Mesenchymal stem cell (in vitro differentiated cells and primary cell): ENCODE measurements around the gene SLC4A11.

ENCODE experiments used
- DNase-seq: peaks from one replicate; pipeline ENCODE4 v3.0.0-alpha.2; 2013
- H2AFZ ChIP-seq: one replicate; pipeline ENCODE4 v1.6.1; 2013; ENCODE audit warnings: low read depth, mild to moderate bottlenecking, control low read depth, inconsistent platforms, low read length, moderate library complexity
- H2AK5ac ChIP-seq: 2 replicates; pipeline ENCODE4 v1.6.1; 2013; ENCODE audit warnings: low read length, moderate library complexity, mild to moderate bottlenecking, inconsistent platforms; ENCODE audit not compliant: severe bottlenecking
- H2BK120ac ChIP-seq: one replicate; pipeline ENCODE4 v1.6.1; 2013; ENCODE audit warnings: low read depth, mild to moderate bottlenecking, inconsistent platforms, low read length, moderate library complexity
- H2BK12ac ChIP-seq, 2 experiments: one replicate each; pipeline ENCODE4 v1.6.1; 2013; ENCODE audit warnings: inconsistent platforms in 2 of 2, low read length in 2 of 2, mild to moderate bottlenecking in 2 of 2, moderate library complexity in 2 of 2, control low read depth in 1 of 2
- H2BK15ac ChIP-seq: one replicate; pipeline ENCODE4 v1.6.1; 2013; ENCODE audit warnings: mild to moderate bottlenecking, low read depth, inconsistent platforms; ENCODE audit not compliant: poor library complexity, severe bottlenecking
- H2BK5ac ChIP-seq: 2 replicates; pipeline ENCODE4 v1.6.1; 2013; ENCODE audit warnings: low read depth, mild to moderate bottlenecking, low read length, control low read depth, inconsistent platforms; ENCODE audit not compliant: poor library complexity, severe bottlenecking
- H3K14ac ChIP-seq, 2 experiments: one replicate each; pipeline ENCODE4 v1.6.1; 2013; ENCODE audit warnings: inconsistent platforms in 2 of 2, low read length in 2 of 2, control low read depth in 1 of 2, mild to moderate bottlenecking in 1 of 2, moderate library complexity in 1 of 2
- H3K18ac ChIP-seq, 2 experiments: one replicate each; pipeline ENCODE4 v1.6.1; 2013; ENCODE audit warnings: inconsistent platforms in 2 of 2, low read length in 2 of 2, control low read depth in 1 of 2, low read depth in 1 of 2, mild to moderate bottlenecking in 1 of 2
- H3K23ac ChIP-seq, 2 experiments: one replicate each; pipeline ENCODE4 v1.6.1; 2013; ENCODE audit warnings: inconsistent platforms in 2 of 2, low read length in 2 of 2, mild to moderate bottlenecking in 2 of 2, moderate library complexity in 2 of 2, control low read depth in 1 of 2
- H3K27ac ChIP-seq: 2 replicates; pipeline ENCODE4 v1.5.1; 2013; ENCODE audit warnings: mild to moderate bottlenecking, moderate library complexity, low read length, control low read depth, inconsistent platforms; ENCODE audit not compliant: poor library complexity, severe bottlenecking
- H3K27me3 ChIP-seq, 2 experiments: 2 replicates each; pipeline versions ENCODE4 v1.6.1 to v1.7.0; 2013; ENCODE audit warnings: low read length in 2 of 2, mild to moderate bottlenecking in 2 of 2, moderate library complexity in 2 of 2, control low read depth in 1 of 2, inconsistent platforms in 1 of 2; ENCODE audit not compliant: control insufficient read depth in 1 of 2, insufficient read depth in 1 of 2
- H3K36me3 ChIP-seq, 2 experiments: 2 replicates each; pipeline versions ENCODE4 v1.6.1 to v1.7.0; 2013; ENCODE audit warnings: low read length in 2 of 2, control low read depth in 1 of 2, inconsistent platforms in 1 of 2, low read depth in 1 of 2, mild to moderate bottlenecking in 1 of 2; ENCODE audit not compliant: insufficient read depth in 2 of 2, control insufficient read depth in 1 of 2
- H3K4ac ChIP-seq, 2 experiments: one replicate each; pipeline ENCODE4 v1.6.1; 2013; ENCODE audit warnings: inconsistent platforms in 2 of 2, low read length in 2 of 2, mild to moderate bottlenecking in 2 of 2, moderate library complexity in 2 of 2, control low read depth in 1 of 2, low read depth in 1 of 2
- H3K4me1 ChIP-seq: 2 replicates; pipeline ENCODE4 v1.6.1; 2013; ENCODE audit warnings: low read depth, low read length, control low read depth; ENCODE audit not compliant: control insufficient read depth, insufficient read depth
- H3K4me2 ChIP-seq: 2 replicates; pipeline ENCODE4 v1.6.1; 2013; ENCODE audit warnings: low read length, mild to moderate bottlenecking, inconsistent platforms; ENCODE audit not compliant: poor library complexity, severe bottlenecking
- H3K4me3 ChIP-seq, 2 experiments: 2 replicates each; pipeline versions ENCODE4 v1.5.1 to v1.7.0; 2013; ENCODE audit warnings: low read length in 2 of 2, mild to moderate bottlenecking in 2 of 2, control low read depth in 1 of 2, low read depth in 1 of 2; ENCODE audit not compliant: insufficient read depth in 1 of 2
- H3K79me1 ChIP-seq: replicated peaks from 2 replicates; pipeline ENCODE4 v1.6.1; 2013; ENCODE audit warnings: mild to moderate bottlenecking, control low read depth, low read length, inconsistent platforms; ENCODE audit not compliant: poor library complexity, severe bottlenecking
- H3K9ac ChIP-seq: 2 replicates; pipeline ENCODE4 v1.7.0; 2013; ENCODE audit warnings: mild to moderate bottlenecking, low read length, moderate library complexity
- H3K9me3 ChIP-seq: 2 replicates; pipeline ENCODE4 v1.7.0; 2013; ENCODE audit warnings: mild to moderate bottlenecking, low read length; ENCODE audit not compliant: control insufficient read depth
- H4K8ac ChIP-seq: one replicate; pipeline ENCODE4 v1.6.1; 2013; ENCODE audit warnings: inconsistent platforms, mild to moderate bottlenecking, low read length, moderate library complexity
- H4K91ac ChIP-seq: one replicate; pipeline ENCODE4 v1.6.1; 2013; ENCODE audit warnings: mild to moderate bottlenecking, low read length, inconsistent platforms
- WGBS: methylation state at CpG from one replicate; pipeline ENCODE4 v1.1.7; 2013; ENCODE audit warnings: mixed read lengths; 5-methylcytosine and 5-hydroxymethylcytosine counted together

Gene SLC4A11

GRCh38 chr20:3250091-3250504 lies 11.1 kb upstream of the SLC4A11 start:
- WGBS, result 51% methylated on average over 10 of the region's 10 CpGs

GRCh38 chr20:3248993-3249347 lies 10.0 kb upstream of the SLC4A11 start:
- no peak for DNase-seq
- Histone ChIP-seq H3K4me3 (peak overlapping the region in 1 of 2 experiments; percentile 66), H3K36me3 (peaks cover 31 to 39% of the 10 kb centered on the region in 2 experiments), H3K4me2 (peak overlapping the region; percentile 48), H3K9ac (peak overlapping the region; percentile 58), H3K27me3 (peaks cover 29 to 43% of the 10 kb centered on the region in 2 experiments), H4K8ac (no peak overlapping the region), H2BK15ac (no peak overlapping the region), H2AFZ (no peak overlapping the region), H3K18ac (no peak overlapping the region), H2BK5ac (no peak overlapping the region), H4K91ac (no peak overlapping the region), H3K14ac (no peak overlapping the region), H2AK5ac (no peak overlapping the region), H3K4me1 (peaks cover 13% of the 10 kb centered on the region), H3K23ac (no peak overlapping the region), H2BK12ac (no peak overlapping the region), H3K27ac (no peak overlapping the region), H3K9me3 (no peaks in the 10 kb centered on the region), H2BK120ac (no peak overlapping the region), H3K4ac (no peak overlapping the region), H3K79me1 (no peaks in the 10 kb centered on the region)
- 12% methylated on average over 15 of the region's 18 CpGs for WGBS

More at GRCh38 chr20:3250091-3250504, 11.1 kb upstream of the SLC4A11 start:
- Histone ChIP-seq H3K79me1 (no peaks in the 10 kb centered on the region), H3K14ac (no peak overlapping the region), H2AFZ (no peak overlapping the region), H3K27ac (no peak overlapping the region), H4K91ac (no peak overlapping the region), H2BK5ac (no peak overlapping the region), H2AK5ac (no peak overlapping the region), H2BK12ac (no peak overlapping the region), H3K18ac (no peak overlapping the region), H2BK15ac (no peak overlapping the region), H3K4me1 (peaks cover 10% of the 10 kb centered on the region), H3K9me3 (no peaks in the 10 kb centered on the region), H4K8ac (no peak overlapping the region), H3K4me2 (no peak overlapping the region), H3K23ac (no peak overlapping the region), H3K4me3 (no peak overlapping the region), H3K4ac (no peak overlapping the region), H3K27me3 (peaks cover 29 to 32% of the 10 kb centered on the region in 2 experiments), H2BK120ac (no peak overlapping the region), H3K36me3 (peaks cover 39 to 49% of the 10 kb centered on the region in 2 experiments), H3K9ac (no peak overlapping the region)
- peak; percentile 33 for DNase-seq

- Histone ChIP-seq H2BK120ac (no peak overlapping the region), H3K18ac (no peak overlapping the region), H3K27ac (no peak overlapping the region), H3K9me3 (no peaks in the 10 kb centered on the region), H3K4me3 (peak overlapping the region in 1 of 2 experiments; percentile 66), H2BK5ac (no peak overlapping the region), H3K4me2 (peak overlapping the region; percentile 48), H2AFZ (no peak overlapping the region), H4K91ac (no peak overlapping the region), H3K4ac (no peak overlapping the region), H4K8ac (no peak overlapping the region), H2BK12ac (no peak overlapping the region), H3K27me3 (peaks cover 29 to 49% of the 10 kb centered on the region in 2 experiments), H3K36me3 (peaks cover 28 to 34% of the 10 kb centered on the region in 2 experiments), H3K79me1 (no peaks in the 10 kb centered on the region), H2AK5ac (no peak overlapping the region), H3K9ac (peak overlapping the region; percentile 58), H3K23ac (peak overlapping the region in 1 of 2 experiments; percentile 63), H3K4me1 (peaks cover 13% of the 10 kb centered on the region), H3K14ac (peak overlapping the region in 1 of 2 experiments; percentile 66), H2BK15ac (no peak overlapping the region)
- WGBS, result 10% methylated on average over 53 of the region's 53 CpGs
- DNase-seq, result peak; percentile 46
These were observed 9.4 kb upstream of the SLC4A11 start for GRCh38 chr20:3248167-3248992.

GRCh38 chr20:3247638-3248037 lies 8.6 kb upstream of the SLC4A11 start:
- Histone ChIP-seq H3K4me2 (no peak overlapping the region), H2BK120ac (no peak overlapping the region), H3K9me3 (no peaks in the 10 kb centered on the region), H3K36me3 (peaks cover 23 to 28% of the 10 kb centered on the region in 2 experiments), H3K18ac (no peak overlapping the region), H3K4ac (no peak overlapping the region), H3K4me1 (peaks cover 13% of the 10 kb centered on the region), H3K9ac (no peak overlapping the region), H3K27me3 (peaks cover 29 to 49% of the 10 kb centered on the region in 2 experiments), H4K91ac (no peak overlapping the region), H3K79me1 (no peaks in the 10 kb centered on the region), H3K4me3 (no peak overlapping the region), H2AFZ (no peak overlapping the region), H4K8ac (no peak overlapping the region), H2BK15ac (no peak overlapping the region), H2BK12ac (no peak overlapping the region), H2BK5ac (no peak overlapping the region), H2AK5ac (no peak overlapping the region), H3K14ac (no peak overlapping the region), H3K27ac (no peak overlapping the region), H3K23ac (no peak overlapping the region)
- 81% methylated on average over 4 of the region's 4 CpGs for WGBS
- no peak for DNase-seq
